Measurements from ENCODE around the gene TYRP1.

DNA sequence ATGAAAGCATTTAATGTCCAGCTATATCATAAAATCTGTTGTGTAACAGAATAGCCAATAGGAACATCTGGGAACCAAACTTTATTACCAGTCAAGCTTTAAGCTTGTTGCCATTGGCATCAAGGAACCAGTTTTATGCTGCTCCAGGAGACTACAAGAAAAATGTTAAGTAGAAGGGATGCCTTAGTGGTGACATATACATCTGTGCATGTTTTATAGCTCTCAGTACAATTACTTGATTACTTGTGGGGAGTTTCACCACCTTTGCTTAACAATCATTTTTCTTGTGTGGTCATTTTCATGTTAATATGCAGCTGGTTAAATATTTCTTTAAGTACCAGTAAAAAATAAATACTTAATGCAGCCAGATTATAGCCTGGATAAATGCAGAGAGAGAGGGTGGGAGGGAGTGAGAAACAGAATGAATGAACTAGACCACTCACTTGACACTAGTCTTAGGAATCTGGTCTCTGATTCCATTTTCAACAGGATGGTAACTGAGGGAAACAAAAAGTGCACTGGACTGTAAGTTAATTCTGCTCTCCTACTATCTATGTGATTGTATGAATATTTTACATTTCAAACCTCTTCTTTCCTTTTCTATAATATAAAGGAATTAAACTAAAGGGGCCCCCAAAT, 45.9 kb downstream of the TYRP1 start:
- TF ChIP-seq, protein P1, sequence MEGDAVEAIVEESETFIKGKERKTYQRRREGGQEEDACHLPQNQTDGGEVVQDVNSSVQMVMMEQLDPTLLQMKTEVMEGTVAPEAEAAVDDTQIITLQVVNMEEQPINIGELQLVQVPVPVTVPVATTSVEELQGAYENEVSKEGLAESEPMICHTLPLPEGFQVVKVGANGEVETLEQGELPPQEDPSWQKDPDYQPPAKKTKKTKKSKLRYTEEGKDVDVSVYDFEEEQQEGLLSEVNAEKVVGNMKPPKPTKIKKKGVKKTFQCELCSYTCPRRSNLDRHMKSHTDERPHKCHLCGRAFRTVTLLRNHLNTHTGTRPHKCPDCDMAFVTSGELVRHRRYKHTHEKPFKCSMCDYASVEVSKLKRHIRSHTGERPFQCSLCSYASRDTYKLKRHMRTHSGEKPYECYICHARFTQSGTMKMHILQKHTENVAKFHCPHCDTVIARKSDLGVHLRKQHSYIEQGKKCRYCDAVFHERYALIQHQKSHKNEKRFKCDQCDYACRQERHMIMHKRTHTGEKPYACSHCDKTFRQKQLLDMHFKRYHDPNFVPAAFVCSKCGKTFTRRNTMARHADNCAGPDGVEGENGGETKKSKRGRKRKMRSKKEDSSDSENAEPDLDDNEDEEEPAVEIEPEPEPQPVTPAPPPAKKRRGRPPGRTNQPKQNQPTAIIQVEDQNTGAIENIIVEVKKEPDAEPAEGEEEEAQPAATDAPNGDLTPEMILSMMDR (IDR thresholded peaks at IDR 0.05), result no peak
- TF ChIP-seq POLR2A (IDR thresholded peaks at IDR 0.05), result no peak
- no peak for TF ChIP-seq EP300 (IDR thresholded peaks at IDR 0.05)

All from ovary (tissue), 3 donors.